Esophagus squamous epithelium (tissue), 4 donors: ENCODE results near the gene FOXK2.

Experiments used
- CTCF ChIP-seq, 6 experiments: fragments of 450-650 bp in 4 of 6; fragments of 200-600 bp in 2 of 6; sonication (generic) in 2 of 6; IDR thresholded peaks; one replicate each; pipeline ENCODE4 v1.5.1; 2016 to 2019; ENCODE audit warnings: antibody characterized with exemption in 6 of 6, mild to moderate bottlenecking in 4 of 6, moderate library complexity in 4 of 6
- POLR2A ChIP-seq, 4 donors: fragments of 450-650 bp; IDR thresholded peaks; one replicate each; pipeline ENCODE4 v1.6.1; 2017; ENCODE audit warnings: antibody characterized with exemption in 4 of 4, mild to moderate bottlenecking in 4 of 4, moderate library complexity in 3 of 4

DNA sequence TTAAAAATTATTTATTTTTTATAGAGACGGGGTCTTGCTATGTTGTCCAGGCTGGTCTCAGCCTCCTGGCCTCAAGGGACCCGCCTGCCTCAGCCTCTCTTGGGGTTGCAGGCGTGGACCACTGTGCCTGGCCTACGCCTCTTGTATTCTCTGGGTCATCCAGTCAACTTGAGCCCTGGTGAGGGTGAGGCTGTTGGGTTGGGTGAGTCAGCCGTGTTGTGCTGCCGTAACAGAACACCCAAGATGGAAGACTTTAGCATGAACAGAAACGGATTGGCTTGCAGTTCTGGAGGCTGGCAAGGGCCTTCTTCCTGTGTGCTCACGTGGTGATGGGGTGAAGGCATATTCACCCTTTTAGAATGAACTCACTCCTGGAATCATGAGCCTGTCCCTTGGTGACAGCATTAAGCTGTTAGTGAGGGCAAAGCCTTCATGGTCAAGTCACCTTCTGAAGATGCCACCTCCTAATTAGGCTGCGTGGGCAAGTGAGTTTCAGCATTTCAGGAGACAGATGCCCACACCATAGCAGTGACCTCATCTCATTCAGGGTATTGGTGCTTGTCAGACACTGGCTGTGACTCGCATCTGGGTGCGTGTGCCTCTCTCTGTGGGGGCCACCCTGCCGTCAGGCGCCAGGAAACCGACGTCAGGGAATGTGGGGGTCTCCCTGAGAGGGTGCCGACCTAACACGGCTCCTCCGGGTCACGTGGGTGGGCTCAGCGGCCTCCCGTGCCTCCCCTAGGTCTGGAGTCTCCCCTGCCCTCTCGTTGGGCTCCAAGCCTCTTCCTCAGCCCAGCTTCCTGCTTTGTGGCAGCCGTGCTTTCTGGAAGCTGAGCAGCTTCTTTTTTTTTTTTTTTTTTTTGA, 79.0 kb downstream of the FOXK2 start:
- TF ChIP-seq CTCF (IDR thresholded peaks at IDR 0.05) (no peak), POLR2A (IDR thresholded peaks at IDR 0.05) (no peak)
